GM18526 (cell line): ENCODE data around the gene CD7.
A peak's percentile ranks its signal among the peaks of the same experiment; 100 is the strongest.

Experiments used
- POLR2A ChIP-seq: IDR thresholded peaks from 3 replicates; pipeline ENCODE4 v1.6.1; 2011; ENCODE audit not compliant: insufficient read length; ENCODE audit errors: extremely low read depth

Gene CD7

GRCh38 chr17:82273327-82274133, 43.9 kb downstream of the CD7 start, which contains the start of gene CSNK1D:
Gene CSNK1D (minus strand): TSS chr17:82273700. CDS start chr17:82273381, 319 bp downstream.
- peak; percentile 67 for TF ChIP-seq POLR2A

- TF ChIP-seq POLR2A = no peak
These were observed 44.7 kb downstream of the CD7 start for GRCh38 chr17:82272495-82273326.

GRCh38 chr17:82271401-82271800, 46.0 kb downstream of the CD7 start:
- TF ChIP-seq POLR2A = no peak

- no peak for TF ChIP-seq POLR2A
These were observed 46.8 kb downstream of the CD7 start for GRCh38 chr17:82270651-82271050.

GRCh38 chr17:82269882-82270500, 47.4 kb downstream of the CD7 start:
- TF ChIP-seq POLR2A = no peak

GRCh38 chr17:82269138-82269881, 48.1 kb downstream of the CD7 start:
- TF ChIP-seq POLR2A = no peak

GRCh38 chr17:82267575-82268379, 49.6 kb downstream of the CD7 start:
- no peak for TF ChIP-seq POLR2A

GRCh38 chr17:82266142-82266541, 51.3 kb downstream of the CD7 start:
- no peak for TF ChIP-seq POLR2A
